NCI-H1105 treated with DMSO at 0.1 percent for 48 hours (cell line): Measurements from ENCODE around the gene CD4.
A peak's percentile ranks its signal among the peaks of the same experiment; 100 is the strongest.

Experiments
- DNase-seq: peaks from one replicate; lab custom pipeline; 2025; lab: John Stamatoyannopoulos, UW

The CD4 gene

DNA sequence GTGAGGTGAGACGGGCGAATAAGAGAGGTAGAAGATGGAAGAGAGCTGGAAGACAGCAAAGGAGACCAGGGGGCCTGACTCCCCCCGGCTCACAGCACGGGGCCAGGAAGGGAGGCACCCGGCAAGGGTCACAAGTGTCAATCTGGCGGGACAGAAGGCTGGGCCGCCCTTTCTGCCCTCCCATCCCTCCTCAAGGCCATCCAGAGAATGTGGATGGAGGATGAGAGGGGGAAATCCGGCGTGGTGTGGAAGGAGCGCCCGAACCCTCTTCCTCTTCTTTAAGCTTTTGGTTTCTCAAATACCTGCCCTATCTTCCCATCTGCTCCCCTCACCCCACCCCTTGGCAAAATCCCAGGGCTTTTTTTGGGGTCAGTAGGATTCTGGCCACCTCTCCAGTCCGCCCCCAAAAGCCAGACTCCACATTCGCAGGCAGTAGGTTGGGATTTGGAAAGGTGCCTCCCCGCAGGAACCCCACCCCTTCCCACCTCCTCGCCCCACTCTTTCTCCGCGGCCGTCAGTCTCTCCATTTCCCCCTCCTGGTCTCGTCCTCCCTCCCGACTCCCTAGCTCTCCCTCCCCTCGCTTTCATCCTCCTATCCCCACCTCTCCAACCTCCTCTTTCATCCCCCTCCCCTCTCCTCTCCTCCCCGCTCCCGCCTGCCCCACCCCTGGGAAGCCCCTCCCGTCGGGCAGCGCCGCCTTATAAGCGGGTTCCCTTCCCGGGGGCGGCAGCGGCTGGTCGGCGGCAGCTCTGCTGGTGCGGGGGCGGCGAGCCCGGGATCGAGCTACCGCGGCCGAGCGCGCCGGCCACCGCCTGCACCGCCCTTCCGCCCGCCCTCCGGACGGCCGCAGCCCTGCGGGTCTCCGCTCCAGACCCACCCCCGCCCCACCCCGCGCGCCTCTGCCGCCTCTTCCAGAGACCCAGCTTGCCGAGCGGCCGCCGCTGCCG is 23.4 kb upstream of the CD4 start, which contains the start of gene PTMS:
TSS of gene PTMS (plus strand) at position 730 of the 948 bp plus-strand sequence. CDS start 343 bp downstream, outside the sequence.
- peak; percentile 97 for DNase-seq

GRCh38 chr12:6766651-6767349 is 22.5 kb upstream of the CD4 start:
- DNase-seq, result peak; percentile 59

- no peak for DNase-seq
Observed at GRCh38 chr12:6767353-6768319, 21.7 kb upstream of the CD4 start.

DNA sequence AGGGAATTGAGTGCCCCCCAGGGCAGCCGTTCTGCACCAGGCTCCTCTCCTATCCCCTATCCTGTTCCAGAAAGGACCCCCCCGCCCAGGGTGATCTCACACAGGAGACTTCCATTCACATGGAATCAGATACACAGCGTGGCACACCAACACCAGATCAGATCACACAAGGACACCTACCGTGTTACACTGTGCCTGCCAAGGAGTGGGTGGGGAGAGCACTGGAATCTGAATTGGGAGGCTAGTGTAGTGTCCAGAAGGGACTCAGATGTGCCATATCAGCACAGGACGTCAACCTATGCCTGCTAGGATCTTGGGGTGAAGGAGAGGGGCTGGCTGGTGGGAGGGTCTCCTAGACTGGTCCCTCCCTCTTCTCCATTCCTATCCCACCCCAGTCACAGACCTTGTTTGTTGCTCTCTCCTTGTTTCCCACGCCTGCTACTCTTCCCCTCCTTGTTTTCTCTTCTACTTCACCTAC is 20.9 kb upstream of the CD4 start:
- DNase-seq, result no peak

DNA sequence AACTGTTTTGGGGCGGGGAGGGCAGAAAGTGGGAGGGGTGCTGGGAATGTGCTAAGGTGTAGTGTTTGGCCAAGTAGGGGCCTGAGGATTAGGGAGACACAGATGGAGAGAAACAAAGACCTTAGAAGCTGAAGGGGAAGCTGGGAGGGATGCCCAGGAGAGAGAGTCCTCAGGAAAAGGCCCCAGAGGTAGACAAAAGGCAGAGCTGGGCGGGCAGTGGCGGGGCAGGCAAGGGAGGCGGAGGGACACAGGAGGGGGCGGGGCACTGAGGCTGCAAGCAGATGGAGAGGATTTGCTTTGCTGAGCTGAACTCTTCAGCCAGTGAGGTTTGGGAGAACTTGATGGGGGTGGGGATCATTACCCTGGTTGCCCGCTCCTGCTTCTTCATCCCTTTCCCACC is 20.3 kb upstream of the CD4 start:
- no peak for DNase-seq

GRCh38 chr12:6769666-6770065 is 19.7 kb upstream of the CD4 start:
- no peak for DNase-seq

DNA sequence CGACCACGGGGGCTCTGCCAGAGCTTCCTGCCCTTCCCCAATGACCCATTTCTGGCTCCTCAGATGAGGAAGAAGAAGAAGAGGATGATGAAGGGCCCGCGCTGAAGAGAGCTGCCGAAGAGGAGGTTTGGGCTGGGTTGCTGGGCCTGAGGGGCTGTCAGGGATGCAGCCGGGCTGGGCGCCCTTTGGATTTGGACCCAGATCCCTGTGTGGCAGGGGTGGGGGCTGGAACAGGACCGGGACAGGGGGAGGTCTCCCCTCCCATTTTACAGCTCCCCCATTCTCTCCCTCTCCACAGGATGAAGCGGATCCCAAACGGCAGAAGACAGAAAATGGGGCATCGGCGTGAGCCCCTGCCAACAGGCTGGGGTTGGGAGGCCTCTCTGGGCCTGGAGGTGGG is 19.2 kb upstream of the CD4 start:
- no peak for DNase-seq

DNA sequence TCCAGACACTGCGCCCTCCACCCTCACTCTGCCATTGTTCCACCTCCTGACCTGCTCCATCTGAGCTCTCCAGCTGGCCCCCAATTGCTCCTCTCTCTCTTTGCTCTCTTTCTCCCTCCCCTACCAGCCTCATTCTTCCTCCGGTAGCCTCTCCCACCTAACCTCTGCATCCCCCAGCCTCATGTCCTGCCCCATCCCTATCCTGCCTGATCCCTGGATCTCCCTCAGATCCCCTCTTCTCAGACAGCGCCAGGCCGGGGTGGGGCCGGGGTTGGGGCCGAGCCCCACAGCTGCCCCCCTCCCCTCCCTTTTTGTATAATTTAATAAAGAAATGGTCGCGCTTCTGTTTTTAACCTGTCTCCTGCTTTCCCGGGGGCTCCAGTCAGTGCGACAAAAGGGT is 18.7 kb upstream of the CD4 start:
- no peak for DNase-seq

DNA sequence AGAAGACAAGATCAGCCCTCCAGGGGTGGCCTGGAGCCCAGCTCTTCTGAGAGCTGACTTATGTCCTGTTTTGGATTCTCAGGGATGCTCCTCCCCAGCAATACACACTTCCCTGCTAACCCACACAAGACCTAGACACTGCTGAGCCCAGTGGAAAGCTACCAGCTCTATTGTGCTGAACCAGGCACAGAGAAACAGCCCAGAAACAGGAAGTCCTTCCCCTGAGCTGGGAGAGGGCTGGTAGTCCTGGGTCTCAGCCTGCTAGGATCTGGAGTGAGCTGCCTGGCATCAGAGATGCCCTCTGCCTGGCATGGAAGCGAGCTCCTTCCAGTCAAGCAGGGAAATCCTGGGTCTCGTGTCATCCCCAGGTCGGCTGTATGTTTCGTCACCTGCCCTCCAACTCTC is 18.2 kb upstream of the CD4 start:
- DNase-seq, result no peak

GRCh38 chr12:6771509-6772330 is 17.6 kb upstream of the CD4 start:
- no peak for DNase-seq

DNA sequence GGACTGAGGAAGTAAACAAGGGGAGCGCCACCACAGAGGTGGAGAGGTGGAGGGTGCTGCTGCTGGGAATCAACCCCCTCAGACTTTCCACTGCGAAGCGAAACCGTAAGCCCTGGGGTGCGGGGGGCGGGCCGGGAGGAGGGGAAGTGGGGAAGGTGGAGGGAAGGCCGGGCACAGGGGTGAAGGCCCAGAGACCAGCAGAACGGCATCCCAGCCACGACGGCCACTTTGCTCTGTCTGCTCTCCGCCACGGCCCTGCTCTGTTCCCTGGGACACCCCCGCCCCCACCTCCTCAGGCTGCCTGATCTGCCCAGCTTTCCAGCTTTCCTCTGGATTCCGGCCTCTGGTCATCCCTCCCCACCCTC is 17.0 kb upstream of the CD4 start, which contains the start of gene LAG3:
TSS of gene LAG3 (plus strand) at position 190 of the 365 bp plus-strand sequence. CDS start 333 bp downstream, outside the sequence.
- DNase-seq, result no peak

DNA sequence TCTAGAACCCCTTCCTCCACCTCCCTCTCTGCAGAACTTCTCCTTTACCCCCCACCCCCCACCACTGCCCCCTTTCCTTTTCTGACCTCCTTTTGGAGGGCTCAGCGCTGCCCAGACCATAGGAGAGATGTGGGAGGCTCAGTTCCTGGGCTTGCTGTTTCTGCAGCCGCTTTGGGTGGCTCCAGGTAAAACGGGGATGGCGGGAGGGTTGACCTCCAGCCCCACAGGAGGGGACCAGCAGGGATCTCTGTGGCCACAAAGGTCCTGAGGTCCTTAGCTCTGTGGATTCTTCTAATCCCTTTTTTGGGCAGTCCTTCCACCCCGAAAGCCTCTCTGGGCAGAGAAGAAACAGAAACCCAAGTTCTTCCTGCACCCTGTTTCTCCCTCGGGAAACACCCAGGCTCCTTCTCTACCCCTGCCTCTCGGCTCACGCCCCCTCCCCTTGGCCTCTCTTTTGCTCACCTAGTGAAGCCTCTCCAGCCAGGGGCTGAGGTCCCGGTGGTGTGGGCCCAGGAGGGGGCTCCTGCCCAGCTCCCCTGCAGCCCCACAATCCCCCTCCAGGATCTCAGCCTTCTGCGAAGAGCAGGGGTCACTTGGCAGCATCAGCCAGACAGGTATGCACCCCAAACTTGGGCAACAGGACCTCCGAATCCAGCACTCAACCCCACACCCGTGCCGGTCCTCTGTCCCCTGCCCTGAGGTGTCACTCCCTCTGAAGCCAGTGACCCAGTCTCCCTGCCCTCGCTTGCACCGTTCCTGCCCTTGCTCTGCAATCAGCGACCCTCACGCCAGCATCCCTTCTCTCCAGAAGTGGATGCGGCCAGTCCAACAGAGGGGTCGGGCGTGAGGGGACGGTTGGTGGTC is 16.4 kb upstream of the CD4 start:
- no peak for DNase-seq

DNA sequence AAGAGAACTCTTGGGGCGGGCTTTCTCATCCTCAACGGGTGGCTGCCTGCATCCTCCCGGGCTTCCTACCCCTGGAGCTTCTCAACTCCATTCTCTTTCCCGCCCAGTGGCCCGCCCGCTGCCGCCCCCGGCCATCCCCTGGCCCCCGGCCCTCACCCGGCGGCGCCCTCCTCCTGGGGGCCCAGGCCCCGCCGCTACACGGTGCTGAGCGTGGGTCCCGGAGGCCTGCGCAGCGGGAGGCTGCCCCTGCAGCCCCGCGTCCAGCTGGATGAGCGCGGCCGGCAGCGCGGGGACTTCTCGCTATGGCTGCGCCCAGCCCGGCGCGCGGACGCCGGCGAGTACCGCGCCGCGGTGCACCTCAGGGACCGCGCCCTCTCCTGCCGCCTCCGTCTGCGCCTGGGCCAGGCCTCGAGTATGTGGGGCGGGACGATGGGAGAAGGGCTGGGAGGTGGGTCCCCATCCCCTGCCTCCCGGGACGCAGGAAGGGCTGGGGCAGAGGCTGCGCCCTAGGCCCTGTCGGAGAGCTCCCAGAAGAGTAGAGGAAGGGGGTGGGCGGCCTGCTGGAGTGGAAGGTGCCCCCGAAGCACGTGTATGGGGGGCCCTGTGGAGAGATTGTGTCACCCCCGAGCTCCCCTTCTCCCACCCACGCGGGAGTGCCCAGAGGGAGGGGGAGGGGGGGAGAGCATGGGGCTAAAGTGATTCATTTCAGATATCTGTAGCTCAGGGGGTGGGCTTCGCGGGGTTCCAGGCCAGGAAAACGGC is 15.6 kb upstream of the CD4 start:
- no peak for DNase-seq

DNA sequence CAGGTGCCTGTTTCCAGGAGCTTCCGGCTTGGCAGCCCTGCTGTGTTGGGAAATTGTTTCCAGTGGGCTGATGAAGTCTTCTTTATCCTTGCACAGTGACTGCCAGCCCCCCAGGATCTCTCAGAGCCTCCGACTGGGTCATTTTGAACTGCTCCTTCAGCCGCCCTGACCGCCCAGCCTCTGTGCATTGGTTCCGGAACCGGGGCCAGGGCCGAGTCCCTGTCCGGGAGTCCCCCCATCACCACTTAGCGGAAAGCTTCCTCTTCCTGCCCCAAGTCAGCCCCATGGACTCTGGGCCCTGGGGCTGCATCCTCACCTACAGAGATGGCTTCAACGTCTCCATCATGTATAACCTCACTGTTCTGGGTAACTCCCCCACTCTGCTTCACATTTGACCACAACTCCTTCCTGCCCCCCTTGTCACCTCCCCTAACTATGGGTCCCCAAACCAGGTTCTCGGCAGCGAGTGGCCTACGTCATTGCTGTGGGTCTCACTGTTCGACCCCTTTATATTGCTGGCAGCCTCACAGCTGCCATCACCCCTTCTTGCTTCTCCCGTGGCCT is 14.7 kb upstream of the CD4 start:
- DNase-seq, result no peak

DNA sequence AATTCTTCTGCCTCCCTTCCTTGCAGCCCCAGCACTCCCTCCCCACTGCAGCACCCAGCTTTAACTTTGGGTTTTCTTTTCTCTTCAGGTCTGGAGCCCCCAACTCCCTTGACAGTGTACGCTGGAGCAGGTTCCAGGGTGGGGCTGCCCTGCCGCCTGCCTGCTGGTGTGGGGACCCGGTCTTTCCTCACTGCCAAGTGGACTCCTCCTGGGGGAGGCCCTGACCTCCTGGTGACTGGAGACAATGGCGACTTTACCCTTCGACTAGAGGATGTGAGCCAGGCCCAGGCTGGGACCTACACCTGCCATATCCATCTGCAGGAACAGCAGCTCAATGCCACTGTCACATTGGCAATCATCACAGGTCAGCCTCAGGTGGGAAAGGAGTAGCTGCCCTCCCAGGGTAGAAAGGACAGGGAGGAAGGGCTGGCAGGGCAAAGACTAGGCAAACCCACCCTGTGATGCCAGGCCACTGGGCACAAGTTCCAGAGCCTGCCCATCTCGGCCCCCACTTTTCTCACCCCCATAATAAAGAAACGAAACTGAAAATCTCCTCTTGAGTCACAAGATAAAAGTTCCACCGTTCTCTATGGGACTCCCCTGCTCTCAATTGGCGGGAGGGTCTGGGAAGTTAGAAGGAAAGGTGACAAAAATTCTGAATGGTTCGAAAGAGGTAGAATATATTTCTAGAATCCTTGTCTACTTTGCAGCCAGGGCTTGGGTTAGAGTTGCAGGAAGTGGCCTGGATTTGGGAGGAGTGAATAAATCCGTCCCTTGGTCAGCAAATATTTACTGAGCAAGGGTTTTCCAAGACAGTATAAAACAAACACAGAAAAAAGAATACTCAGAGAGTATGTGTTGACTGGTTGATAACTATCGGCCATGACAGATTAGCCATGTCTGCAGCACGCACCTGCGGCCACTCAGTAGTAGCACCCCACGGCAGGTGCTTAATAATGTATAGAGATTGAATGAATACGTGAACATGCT is 13.8 kb upstream of the CD4 start:
- DNase-seq, result no peak

- DNase-seq, result no peak
Observed at GRCh38 chr12:6777386-6777785, 11.9 kb upstream of the CD4 start.

DNA sequence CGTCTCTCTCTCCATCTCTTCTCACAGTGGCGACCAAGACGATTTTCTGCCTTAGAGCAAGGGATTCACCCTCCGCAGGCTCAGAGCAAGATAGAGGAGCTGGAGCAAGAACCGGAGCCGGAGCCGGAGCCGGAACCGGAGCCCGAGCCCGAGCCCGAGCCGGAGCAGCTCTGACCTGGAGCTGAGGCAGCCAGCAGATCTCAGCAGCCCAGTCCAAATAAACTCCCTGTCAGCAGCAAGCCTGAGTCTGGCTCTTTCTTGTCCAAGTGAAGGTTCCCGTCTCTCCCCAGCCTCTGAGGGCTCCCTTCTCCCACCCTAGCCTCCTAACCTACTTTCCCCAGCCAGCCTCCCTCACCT is 11.1 kb upstream of the CD4 start:
- peak; percentile 24 for DNase-seq
